HG02885 (cell line): Measurements from ENCODE around the gene CACNA1B.

ENCODE experiments used
- ATAC-seq: cut with Tn5 transposase; IDR thresholded peaks from one replicate; pipeline ENCODE4 v1.9.1; 2021; ENCODE audit warnings: mild to moderate bottlenecking; ENCODE audit not compliant: unreplicated experiment, poor library complexity

The CACNA1B gene

DNA sequence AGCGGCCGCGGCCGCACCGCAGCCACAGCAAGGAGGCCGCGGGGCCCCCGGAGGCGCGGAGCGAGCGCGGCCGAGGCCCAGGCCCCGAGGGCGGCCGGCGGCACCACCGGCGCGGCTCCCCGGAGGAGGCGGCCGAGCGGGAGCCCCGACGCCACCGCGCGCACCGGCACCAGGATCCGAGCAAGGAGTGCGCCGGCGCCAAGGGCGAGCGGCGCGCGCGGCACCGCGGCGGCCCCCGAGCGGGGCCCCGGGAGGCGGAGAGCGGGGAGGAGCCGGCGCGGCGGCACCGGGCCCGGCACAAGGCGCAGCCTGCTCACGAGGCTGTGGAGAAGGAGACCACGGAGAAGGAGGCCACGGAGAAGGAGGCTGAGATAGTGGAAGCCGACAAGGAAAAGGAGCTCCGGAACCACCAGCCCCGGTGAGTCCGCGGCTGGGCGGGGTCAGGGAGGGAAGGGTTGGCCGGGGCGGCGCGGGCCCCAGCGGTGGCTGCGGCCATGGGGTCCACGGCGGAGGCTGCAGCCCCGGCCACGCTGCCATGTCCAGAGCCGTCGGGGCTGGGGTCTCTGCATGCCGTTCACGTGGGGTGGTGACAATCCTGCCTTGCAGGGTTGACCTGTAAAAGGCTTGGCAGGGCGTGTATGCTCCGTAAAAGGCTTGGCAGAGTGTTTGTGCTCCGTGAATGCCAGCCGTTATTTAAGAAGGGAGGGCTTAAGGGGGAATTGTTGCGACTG lies 146.0 kb downstream of the CACNA1B start:
- no peak for ATAC-seq

DNA sequence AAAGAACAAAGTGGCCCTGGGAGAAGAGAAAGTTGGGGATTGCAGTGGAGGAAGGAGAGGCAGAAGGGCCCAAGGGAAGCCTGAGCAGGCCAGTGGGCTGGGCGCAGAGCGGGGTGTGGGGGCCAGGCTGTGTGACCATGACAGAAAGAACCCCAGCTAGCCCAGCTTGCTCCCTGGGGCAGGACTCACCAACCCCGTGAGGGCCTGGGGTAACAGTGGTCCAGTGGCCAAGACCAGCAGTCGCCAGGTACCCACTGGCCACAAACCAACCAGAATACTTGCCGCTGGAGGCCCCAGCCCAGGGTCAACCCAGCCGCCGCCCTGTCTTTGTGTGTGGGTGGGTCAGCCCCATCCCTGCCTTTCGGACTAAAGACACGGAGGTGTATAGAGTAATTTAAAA lies 146.5 kb downstream of the CACNA1B start:
- no peak for ATAC-seq

DNA sequence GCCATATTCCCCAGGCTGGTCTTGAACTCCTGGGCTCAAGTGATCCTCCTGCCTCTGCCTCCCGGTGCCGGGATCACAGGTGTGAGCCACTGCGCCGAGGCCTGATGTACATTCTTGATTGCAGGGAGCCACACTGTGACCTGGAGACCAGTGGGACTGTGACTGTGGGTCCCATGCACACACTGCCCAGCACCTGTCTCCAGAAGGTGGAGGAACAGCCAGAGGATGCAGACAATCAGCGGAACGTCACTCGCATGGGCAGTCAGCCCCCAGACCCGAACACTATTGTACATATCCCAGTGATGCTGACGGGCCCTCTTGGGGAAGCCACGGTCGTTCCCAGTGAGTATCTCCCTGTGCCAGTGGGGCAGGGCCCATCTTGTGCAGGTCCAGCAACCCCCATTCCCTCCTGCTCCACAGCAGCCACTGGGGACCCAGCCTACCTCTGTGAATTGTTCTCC lies 147.3 kb downstream of the CACNA1B start:
- ATAC-seq: no peak

DNA sequence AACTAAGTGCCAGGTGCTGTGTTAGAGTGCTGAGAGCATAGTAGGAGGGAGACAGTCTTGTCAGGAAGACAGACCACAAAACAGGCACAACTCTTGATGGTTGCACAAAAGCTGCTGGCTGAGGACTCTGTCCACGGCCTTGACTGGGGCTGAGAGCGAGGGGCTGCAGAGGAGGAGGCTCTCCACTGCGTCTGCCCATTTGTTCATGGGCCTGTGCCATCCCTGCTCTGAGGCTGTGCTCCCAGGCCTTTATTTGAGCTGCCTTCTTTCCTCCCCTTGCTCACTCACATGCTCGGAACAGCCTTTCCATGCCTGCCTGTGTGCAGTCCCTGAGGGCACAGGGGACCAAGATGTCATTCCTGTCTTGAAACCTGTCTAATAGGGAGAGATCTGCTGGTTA lies 147.8 kb downstream of the CACNA1B start:
- no peak for ATAC-seq

DNA sequence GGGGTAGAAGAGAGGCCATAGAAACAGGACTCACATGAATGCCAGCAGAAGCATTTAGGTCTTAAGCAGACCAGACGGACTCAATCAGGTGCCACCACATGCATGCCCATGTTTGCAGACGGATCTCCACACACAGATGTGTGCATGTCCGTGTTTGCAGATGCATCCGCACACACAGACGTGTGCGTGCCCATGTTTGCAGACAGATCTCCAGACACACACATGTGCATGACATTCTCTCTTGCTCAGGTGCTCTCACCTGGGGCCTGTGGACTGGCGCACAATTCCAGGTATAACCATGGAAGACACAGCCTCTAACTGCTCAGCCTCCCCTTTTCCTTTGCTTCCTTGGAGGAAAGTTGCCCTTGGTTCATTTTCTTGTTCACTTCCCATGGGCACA lies 148.3 kb downstream of the CACNA1B start:
- no peak for ATAC-seq

DNA sequence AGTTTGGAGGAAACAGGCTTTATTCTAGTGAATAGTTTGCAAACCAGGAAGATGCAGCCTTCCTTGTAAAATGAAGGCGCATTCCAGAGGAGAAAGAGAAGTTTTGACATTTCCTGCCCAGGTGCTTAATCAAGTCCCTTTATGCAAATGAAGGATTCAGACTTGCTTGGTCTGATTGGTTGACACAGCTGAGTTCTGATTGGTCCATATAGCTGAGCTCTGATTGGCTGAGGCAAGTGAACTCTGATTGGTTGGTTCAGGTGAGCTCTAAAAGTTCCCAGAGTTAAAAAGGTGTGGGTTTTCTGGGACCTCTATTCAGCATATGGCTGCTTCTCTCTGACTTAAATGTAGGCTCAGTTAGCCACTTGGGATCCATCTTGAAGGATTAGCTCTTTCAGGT lies 151.0 kb downstream of the CACNA1B start:
- no peak for ATAC-seq

DNA sequence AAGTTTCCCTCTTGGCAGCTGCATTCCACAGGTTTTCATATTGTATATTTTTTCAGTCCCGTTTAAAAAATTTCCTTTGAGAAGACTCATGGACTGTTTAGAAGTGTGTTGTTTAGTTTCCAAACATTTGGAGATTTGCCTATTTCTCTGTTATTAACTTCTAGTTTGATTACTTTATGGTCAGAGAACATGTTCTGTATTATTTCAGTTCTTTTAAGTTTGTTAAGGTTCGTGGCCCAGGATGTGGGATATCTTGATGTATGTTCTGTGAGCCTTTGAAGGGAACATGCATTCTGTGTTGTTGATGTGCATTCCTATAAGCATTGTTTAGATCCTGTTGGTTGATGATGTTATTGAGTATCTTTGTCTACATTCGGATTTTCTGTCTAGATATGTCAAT lies 153.6 kb downstream of the CACNA1B start:
- no peak for ATAC-seq

DNA sequence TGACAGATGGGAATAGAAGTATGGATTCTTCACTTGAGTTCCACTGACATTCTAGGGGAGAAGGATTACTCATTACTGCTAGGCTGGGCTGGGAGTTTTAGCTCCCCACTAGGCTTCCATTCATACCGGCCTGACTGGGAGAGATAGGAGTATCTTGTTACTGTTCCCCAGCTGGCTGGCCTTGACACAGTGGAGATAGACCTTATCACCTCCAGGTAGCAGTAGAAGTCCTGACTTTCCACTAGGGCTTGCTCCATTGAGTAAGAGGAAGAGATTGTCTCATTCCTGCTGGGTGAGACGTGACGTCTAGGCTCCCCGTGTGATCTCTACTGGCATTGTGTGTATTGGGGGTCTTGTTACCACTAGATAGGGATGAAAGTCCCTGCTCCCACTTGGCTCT lies 156.4 kb downstream of the CACNA1B start:
- ATAC-seq: no peak

DNA sequence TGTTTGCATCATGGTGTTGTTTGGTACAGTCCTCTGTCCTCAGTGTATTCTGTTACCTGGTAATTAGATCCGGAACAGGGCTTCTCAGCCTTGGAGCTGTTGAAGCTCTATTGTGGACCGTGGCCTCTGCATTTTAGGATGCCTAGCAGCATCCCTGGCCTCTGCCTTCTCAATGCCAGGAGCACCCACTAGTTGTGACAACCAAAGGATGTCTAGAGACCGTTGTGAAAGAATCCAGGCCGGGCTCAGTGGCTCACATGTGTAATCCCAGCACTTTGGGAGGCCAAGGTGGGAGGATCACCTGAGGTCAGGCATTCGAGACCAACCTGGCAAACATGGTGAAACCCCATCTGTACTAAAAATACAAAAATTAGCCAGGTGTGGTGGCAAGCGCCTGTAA lies 159.6 kb downstream of the CACNA1B start:
- no peak for ATAC-seq

DNA sequence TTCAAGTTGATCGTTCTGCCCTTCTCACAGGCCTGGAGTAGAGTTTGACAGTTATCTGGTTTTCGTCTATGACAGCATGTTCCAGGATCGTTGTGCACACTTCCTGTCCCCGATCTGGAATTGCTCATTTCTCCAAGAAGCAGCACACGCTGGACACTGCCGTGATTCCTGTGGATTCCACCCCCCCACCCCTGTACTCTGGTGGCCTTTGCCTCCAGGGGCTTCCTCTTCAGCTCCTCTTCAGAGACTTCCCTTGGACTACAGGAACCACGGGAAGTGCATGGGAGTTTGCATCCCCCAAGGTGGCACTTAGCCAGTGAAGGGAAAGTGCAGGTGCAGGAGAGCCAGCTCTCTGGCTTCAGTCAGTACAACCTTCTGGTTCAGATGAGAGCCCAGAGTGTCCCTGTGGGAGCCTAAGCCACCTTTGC lies 160.7 kb downstream of the CACNA1B start:
- no peak for ATAC-seq

DNA sequence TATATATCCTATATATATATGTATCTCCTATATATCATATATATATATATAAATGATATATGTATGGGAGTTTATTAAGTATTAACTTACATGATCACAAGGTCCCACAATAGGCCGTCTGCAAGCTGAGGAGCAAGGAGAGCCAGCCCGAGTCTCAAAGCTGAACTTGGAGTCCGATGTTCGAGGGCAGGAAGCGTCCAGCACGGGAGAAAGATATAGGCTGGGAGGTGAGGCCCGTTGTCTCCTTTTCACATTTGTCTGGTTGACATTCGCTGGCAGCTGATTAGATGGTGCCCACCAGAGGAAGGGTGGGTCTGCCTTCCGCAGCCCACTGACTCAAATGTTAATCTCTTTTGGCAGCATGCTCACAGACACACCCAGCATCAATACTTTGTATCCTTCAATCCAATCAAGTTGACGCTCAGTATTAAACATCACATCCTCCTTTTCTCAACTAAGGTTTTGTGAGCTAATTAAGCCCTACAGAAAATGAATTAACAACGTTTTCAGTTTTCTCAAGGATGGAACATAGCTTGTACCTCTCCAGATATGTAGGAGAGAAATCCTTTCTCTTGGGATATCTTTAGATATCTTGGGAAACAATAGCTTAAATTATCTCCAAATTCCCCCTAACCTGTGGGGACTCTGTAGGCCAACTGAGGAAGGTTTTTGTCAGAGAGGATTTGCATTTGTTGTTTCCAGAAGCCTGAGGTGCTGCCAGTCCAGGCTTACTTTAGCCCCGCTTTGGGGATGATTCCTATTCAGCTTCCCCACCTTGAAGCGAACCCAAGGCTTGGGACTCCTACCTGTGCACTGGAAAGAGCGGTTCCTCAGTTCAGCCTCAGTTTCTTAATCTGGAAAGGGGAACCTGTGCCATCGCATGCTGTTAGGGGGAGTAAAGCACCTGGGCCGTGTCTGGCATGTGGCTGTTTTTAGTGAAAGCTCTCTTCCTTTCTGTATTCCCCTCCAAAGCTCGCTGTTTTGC lies 163.2 kb downstream of the CACNA1B start:
- ATAC-seq: no peak

DNA sequence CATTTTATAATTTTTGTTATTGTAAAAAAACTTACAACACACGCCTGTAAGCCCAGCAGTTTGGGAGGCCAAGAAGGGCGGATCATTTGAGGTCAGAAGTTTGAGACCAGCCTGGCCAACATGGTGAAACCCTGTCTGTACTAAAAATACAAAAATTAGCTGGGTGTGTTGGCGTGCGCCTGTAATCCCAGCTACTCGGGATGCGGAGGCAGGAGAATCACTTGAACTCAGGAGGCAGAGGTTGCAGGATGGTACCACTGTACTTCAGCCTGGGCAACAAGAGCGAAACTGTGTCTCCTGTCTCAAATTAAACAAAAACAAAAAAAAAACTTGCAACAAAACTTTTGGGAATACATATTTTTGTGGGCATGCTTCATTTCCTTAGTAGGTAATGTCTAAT lies 164.6 kb downstream of the CACNA1B start:
- ATAC-seq: no peak

DNA sequence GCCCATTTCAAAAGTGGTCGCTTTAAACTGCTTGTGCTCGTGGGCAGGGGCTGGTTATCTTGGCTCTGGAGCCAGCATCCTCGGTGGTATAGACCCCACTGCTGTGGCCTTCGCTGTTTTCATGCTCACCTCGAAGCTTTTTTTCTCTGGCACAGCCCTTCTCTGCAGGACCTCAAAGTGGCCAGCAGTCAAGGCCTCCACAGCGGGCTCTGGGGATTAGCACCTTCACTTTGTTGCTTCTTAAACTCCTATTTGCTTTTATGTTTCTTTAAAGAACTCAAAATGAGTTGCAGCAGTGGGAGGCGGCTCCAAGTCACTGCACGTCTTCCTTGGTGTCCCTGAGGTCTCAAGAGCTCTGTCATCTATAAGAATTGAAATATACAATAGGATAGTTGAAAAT lies 165.1 kb downstream of the CACNA1B start:
- no peak for ATAC-seq

DNA sequence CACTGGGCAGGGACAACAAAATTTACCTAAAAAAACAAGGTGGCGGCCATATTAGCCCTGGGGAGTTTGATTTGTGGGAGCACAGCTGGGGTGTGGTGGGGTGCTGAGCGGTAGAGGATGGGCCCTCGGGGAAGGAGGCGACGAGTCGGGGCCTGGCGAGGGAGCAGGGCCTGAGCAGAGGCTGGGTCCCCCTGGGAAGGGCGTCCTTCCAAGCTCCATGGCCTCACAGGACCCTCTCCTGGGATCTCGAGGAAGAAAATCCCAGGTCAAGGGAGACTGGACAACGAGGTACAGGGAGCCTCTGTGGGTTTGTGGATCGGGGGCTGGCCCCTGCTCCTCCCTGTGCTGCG lies 165.5 kb downstream of the CACNA1B start:
- ATAC-seq: no peak

DNA sequence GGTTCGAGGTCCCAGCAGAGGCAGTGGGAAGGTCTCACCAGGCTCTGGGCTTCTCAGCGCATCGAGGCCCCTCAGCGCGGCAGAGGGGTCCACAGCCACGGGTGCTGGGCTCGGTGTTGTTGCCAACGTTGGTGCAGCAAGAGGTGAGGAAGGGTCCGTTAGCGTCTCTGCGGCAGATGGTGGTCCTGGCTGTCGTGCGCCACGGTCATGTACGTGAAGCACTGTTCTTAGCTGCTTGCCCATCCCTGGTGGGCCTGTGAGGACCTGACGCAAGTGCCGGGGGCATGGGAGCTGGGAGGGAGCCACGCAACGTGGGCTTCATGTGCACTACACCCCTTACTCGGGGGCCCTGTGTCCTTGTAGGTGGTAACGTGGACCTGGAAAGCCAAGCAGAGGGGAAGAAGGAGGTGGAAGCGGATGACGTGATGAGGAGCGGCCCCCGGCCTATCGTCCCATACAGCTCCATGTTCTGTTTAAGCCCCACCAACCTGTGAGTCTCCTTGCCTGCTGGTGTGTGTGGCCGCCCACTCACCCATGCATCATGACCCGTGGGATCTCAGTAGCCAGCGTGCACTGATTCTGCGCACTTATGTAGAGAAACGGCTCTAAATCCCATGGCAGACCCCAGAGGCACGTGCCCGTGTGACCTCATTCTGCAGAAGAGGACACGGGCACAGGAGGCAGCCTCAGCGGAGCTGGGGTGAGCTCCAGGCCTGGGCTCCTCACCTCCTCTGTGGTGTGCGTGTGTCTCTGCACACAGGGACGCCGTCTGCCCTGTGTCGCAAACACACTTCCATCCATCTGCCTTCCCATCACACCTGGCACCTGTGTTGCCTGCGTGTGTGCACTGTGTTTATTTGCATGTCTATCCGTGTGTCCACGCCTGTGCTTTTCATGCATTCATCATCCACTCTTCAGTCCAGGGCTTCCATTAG lies 166.1 kb downstream of the CACNA1B start:
- ATAC-seq: no peak

DNA sequence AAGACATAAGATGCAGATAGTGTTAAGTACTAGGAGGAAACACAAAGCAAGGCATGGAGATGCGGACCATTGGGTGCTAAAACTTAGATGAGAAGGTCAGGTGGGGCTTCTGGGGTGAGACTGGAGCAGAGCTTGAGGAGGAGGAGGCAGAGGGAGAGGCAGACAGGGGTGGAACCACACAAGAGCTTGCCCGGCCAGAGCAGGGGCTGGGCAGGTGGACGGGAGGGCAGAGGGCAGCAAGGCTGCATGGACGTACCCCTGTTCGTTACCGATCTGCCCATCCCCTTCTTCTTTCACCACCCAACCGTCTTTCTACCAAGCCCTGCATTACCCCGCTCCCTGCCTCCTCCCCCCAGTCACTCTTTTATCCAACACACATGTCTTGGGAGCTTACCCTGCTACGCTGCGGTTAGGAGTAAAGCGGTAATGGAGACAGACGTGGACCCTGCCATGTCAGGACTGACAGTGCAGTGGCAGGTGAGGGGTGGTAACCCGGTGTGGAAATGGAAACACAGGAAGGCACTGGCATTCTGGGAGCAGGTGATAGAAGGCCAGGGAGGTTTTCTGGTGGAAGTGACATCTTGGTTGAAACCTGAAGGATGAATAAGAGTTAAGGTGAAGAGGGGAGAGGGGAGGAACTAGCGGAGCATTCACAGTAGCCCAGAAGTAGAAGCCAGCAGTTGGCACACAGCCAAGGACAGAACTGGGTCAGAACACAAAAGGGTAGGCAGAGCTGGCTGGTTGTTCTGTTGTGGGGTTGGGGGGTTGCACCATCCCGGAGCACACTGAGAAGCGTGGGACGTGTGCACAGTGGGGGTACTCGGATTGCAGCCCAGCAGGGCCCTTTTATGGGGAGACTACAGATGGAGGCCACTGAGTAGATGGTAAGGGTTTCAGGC lies 167.2 kb downstream of the CACNA1B start:
- no peak for ATAC-seq

DNA sequence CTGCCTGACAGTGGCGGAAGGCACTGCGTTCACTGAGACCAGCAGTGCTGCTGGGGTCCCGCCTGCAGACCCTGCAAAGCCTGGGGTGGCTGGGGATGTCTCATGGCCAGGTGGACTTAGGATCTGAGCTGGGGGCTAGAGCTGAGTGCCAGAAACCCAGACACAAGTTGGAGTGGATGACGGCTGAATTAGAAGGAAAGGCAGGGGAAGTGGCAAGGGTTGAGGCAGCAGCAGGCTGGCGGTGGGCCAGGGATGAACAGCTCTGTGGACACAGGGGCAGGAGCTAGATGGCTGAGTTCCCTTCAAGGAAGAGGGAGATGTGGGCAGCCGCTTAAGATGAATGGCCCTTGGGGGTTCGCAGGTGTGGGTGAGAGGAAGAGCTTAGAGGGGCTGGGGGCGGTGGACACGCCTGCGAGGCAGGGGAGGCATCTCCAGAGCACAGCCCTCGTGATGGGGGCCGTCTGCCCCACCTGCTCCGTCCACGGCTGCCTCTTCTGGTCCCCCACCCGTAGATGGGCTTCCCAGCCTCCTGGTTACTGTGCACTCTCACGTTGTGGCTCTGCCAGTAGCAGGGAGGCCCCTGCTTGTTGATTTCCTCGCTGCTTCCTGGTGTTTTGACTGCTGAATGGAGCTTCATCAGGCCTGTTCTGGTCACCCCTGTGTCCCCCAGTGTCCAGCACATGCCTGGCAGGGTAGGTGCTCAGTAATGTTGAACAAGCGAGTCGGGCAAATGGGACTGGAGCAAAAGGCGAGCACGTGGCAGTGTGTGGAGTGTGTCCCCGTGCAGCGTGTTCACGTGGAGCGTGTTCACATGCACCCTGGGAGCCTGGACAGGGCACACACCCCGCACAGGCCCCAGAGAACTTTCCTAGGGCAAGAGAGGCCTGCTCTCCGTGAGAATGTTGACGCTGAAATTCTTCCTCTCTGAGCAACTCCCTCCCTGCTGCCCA lies 168.2 kb downstream of the CACNA1B start:
- no peak for ATAC-seq

DNA sequence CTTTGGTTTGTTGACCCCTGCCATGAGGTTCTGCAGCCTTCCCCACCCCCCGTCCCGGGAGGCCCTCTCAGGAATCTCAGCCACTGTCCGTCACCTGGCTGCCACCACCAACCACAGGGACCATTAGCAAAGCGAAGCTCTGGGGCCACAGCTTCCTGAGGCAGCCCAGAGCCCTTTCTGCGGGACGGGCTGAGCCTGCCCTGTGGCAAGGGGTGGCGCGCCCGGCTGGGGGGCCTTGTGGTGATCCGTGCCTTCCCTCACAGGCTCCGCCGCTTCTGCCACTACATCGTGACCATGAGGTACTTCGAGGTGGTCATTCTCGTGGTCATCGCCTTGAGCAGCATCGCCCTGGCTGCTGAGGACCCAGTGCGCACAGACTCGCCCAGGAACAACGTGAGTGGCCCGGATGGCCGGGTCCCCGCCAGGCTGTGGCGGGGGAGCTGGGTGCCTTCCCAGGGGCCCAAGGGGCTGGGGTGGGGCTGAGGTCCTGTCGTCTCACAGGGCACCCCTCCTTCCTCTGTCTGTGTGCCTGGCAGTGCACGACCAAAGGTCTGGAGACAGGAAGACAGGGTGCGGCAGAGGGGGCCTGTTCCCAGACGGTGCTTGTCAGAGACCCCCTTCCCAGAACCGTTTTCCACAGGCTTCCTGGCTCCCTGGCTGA lies 169.2 kb downstream of the CACNA1B start:
- no peak for ATAC-seq
